GM19025 (cell line): ENCODE measurements around the gene IGSF21.

Experiments
- ATAC-seq: cut with Tn5 transposase; IDR thresholded peaks from one replicate; pipeline ENCODE4 v1.9.1; 2021; ENCODE audit warnings: mild to moderate bottlenecking, low read depth, moderate library complexity; ENCODE audit not compliant: unreplicated experiment

The IGSF21 gene

GRCh38 chr1:18247151-18247550 lies 139.6 kb downstream of the IGSF21 start:
- no peak for ATAC-seq

GRCh38 chr1:18249631-18250030 lies 142.0 kb downstream of the IGSF21 start:
- ATAC-seq: no peak

GRCh38 chr1:18253093-18253492 lies 145.5 kb downstream of the IGSF21 start:
- ATAC-seq: no peak

GRCh38 chr1:18256282-18257235 lies 149.0 kb downstream of the IGSF21 start:
- no peak for ATAC-seq

GRCh38 chr1:18257778-18258177 lies 150.2 kb downstream of the IGSF21 start:
- no peak for ATAC-seq

- no peak for ATAC-seq
Observed at GRCh38 chr1:18261891-18262290, 154.3 kb downstream of the IGSF21 start.

GRCh38 chr1:18262726-18263125 lies 155.1 kb downstream of the IGSF21 start:
- ATAC-seq: no peak

- no peak for ATAC-seq
Observed at GRCh38 chr1:18263547-18264120, 156.0 kb downstream of the IGSF21 start.

GRCh38 chr1:18264450-18265039 lies 156.9 kb downstream of the IGSF21 start:
- ATAC-seq: no peak

- ATAC-seq: no peak
Observed at GRCh38 chr1:18265641-18266040, 158.0 kb downstream of the IGSF21 start.

- ATAC-seq: no peak
Observed at GRCh38 chr1:18266391-18266790, 158.8 kb downstream of the IGSF21 start.

- ATAC-seq: no peak
Observed at GRCh38 chr1:18271336-18271735, 163.7 kb downstream of the IGSF21 start.

- no peak for ATAC-seq
Observed at GRCh38 chr1:18278946-18279345, 171.3 kb downstream of the IGSF21 start.

GRCh38 chr1:18279351-18280074 lies 171.9 kb downstream of the IGSF21 start:
- no peak for ATAC-seq

- no peak for ATAC-seq
Observed at GRCh38 chr1:18280956-18281355, 173.4 kb downstream of the IGSF21 start.

GRCh38 chr1:18282851-18283600 lies 175.4 kb downstream of the IGSF21 start:
- ATAC-seq: no peak

- no peak for ATAC-seq
Observed at GRCh38 chr1:18283601-18284385, 176.2 kb downstream of the IGSF21 start.

- no peak for ATAC-seq
Observed at GRCh38 chr1:18284805-18285537, 177.4 kb downstream of the IGSF21 start.

GRCh38 chr1:18285538-18285924 lies 177.9 kb downstream of the IGSF21 start:
- ATAC-seq: no peak
